Measurements from ENCODE around the gene PPP1R12B. TPM values are rescaled to one million over a fixed set of nuclear protein-coding genes. Genes with fewer than 3 reads are reported as not detected.

Gene PPP1R12B
- total RNA-seq, 2 experiments from 2014 or later: 19.1 to 23.5 TPM

DNA sequence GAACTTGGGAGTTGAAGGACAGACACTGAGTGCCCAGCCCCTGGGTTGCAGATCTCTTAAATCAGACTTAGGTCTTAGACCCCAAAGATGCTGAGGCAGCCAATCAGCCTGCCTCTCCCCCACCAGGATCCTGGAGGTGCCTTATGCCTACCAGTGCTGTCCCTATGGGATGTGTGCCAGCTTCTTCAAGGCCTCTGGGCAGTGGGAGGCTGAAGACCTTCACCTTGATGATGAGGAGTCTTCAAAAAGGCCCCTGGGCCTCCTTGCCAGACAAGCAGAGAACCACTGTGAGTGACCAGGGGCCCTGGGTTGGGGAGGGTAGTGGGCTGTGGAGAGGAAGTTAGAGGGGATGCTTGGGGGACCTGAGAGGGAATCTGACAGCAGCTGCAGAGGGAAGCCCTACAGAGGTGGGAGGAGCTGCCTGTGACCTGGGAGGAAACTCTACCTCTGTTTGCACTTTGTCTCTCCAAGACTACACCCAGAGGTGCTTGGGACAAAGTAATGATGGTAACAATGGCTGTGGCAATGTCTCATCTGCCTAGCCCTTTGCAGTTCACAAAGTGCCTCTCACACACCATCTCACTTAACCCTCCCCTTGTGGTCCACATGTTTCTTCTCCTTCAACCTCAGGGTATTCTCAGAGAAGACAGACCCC is 38.3 kb upstream of the PPP1R12B start:
- Histone ChIP-seq H3K9me3 (ENCODE audit: low read length) (no peaks in the 10 kb centered on the region), H3K4me1 (ENCODE audit: insufficient read depth, low read length, poor library complexity, severe bottlenecking) (peaks cover 7% of the 10 kb centered on the region), H3K4me3 (ENCODE audit: low read depth, low read length, poor library complexity, severe bottlenecking) (no peak overlapping the region), H3K27ac (ENCODE audit: low read depth, low read length, poor library complexity, severe bottlenecking) (no peak overlapping the region), H3K9me2 (ENCODE audit: insufficient read depth, low read length) (no peaks in the 10 kb centered on the region), H3K36me3 (ENCODE audit: insufficient read depth, low read length) (no peaks in the 10 kb centered on the region), H3K4me2 (ENCODE audit: low read length) (no peak overlapping the region), H4K20me1 (ENCODE audit: insufficient read depth, low read length) (no peaks in the 10 kb centered on the region), H2AFZ (ENCODE audit: low read length) (no peak overlapping the region), H3K79me2 (ENCODE audit: insufficient read depth, low read depth, low read length) (no peaks in the 10 kb centered on the region)
- no peak for DNase-seq (ENCODE audit: low spot score)
- no TSS peak for BruUV-seq (replicated peaks)
- ChIA-PET POLR2A (no interaction called here), CTCF (ENCODE audit: unreplicated experiment) (no interaction called here)
- intact Hi-C loops (cut with micrococcal nuclease; ENCODE audit: unreplicated experiment): no loop called here
- TF ChIP-seq EZH2phosphoT487 (IDR thresholded peaks at IDR 0.05; ENCODE audit: borderline replicate concordance, low read depth, low read length): no peak
- TF ChIP-seq, protein P1, sequence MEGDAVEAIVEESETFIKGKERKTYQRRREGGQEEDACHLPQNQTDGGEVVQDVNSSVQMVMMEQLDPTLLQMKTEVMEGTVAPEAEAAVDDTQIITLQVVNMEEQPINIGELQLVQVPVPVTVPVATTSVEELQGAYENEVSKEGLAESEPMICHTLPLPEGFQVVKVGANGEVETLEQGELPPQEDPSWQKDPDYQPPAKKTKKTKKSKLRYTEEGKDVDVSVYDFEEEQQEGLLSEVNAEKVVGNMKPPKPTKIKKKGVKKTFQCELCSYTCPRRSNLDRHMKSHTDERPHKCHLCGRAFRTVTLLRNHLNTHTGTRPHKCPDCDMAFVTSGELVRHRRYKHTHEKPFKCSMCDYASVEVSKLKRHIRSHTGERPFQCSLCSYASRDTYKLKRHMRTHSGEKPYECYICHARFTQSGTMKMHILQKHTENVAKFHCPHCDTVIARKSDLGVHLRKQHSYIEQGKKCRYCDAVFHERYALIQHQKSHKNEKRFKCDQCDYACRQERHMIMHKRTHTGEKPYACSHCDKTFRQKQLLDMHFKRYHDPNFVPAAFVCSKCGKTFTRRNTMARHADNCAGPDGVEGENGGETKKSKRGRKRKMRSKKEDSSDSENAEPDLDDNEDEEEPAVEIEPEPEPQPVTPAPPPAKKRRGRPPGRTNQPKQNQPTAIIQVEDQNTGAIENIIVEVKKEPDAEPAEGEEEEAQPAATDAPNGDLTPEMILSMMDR (conservative IDR thresholded peaks at IDR 0.05; ENCODE audit: low read length): no peak

GRCh38 chr1:202310746-202311145 is 37.8 kb upstream of the PPP1R12B start:
- Histone ChIP-seq H3K27ac (ENCODE audit: low read depth, low read length, poor library complexity, severe bottlenecking) (no peak overlapping the region), H3K9me3 (ENCODE audit: low read length) (no peaks in the 10 kb centered on the region), H4K20me1 (ENCODE audit: insufficient read depth, low read length) (no peaks in the 10 kb centered on the region), H3K4me2 (ENCODE audit: low read length) (no peak overlapping the region), H3K4me3 (ENCODE audit: low read depth, low read length, poor library complexity, severe bottlenecking) (no peak overlapping the region), H2AFZ (ENCODE audit: low read length) (no peak overlapping the region), H3K79me2 (ENCODE audit: insufficient read depth, low read depth, low read length) (no peaks in the 10 kb centered on the region), H3K4me1 (ENCODE audit: insufficient read depth, low read length, poor library complexity, severe bottlenecking) (peaks cover 7% of the 10 kb centered on the region), H3K36me3 (ENCODE audit: insufficient read depth, low read length) (no peaks in the 10 kb centered on the region), H3K9me2 (ENCODE audit: insufficient read depth, low read length) (no peaks in the 10 kb centered on the region)
- TF ChIP-seq, protein P1 (conservative IDR thresholded peaks at IDR 0.05; ENCODE audit: low read length): no peak
- no peak for TF ChIP-seq EZH2phosphoT487 (IDR thresholded peaks at IDR 0.05; ENCODE audit: borderline replicate concordance, low read depth, low read length)
- ChIA-PET POLR2A (no interaction called here), CTCF (ENCODE audit: unreplicated experiment) (no interaction called here)
- BruUV-seq (replicated peaks): no TSS peak
- DNase-seq (ENCODE audit: low spot score): no peak
- intact Hi-C loops (cut with micrococcal nuclease; ENCODE audit: unreplicated experiment): no loop called here

DNA sequence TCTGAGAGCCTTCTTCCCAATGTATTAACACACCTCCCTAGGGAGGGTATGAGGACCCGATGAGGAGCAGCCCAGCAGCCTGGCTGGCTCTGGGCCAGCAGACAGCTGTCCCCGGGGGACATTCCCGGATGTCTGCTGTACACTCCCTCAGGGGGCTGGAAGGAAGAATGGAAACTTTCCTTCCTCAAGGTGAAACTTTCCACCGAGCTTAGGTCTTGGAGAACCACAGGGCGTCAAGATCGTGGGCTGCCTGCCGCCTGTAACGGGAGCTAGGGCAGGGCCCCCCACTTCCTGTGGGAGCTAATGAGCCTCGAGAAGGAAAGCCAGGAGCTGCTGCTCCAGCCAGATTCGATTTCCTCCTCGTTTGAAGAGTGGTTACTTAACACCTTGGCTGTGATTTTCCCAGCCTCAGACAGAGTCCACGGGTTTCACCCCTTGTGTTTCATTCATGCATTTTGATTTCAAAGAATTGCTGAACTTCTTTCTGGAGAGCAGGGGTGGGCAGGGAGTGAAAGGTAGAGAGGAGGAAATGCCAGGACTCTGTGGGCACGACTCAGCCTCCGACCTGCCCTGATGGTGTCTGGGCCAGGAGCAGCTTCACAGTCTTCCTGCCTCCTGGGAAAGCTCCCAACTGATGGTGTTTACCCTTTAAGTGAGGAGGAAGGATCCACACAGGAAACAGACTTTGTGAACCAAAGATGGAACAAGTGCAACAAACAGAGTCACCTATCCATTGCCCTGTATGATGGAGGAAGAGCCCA is 36.4 kb upstream of the PPP1R12B start:
- intact Hi-C loops (cut with micrococcal nuclease; ENCODE audit: unreplicated experiment): no loop called here
- no peak overlapping the region for H3K4me3 ChIP-seq (ENCODE audit: low read depth, low read length, poor library complexity, severe bottlenecking)
- H3K9me3 ChIP-seq (ENCODE audit: low read length): no peaks in the 10 kb centered on the region
- no peak for TF ChIP-seq EZH2phosphoT487 (IDR thresholded peaks at IDR 0.05; ENCODE audit: borderline replicate concordance, low read depth, low read length)
- TF ChIP-seq, protein P1 (conservative IDR thresholded peaks at IDR 0.05; ENCODE audit: low read length): no peak
- no peaks in the 10 kb centered on the region for H3K36me3 ChIP-seq (ENCODE audit: insufficient read depth, low read length)
- no peak overlapping the region for H3K4me2 ChIP-seq (ENCODE audit: low read length)
- no peaks in the 10 kb centered on the region for H3K9me2 ChIP-seq (ENCODE audit: insufficient read depth, low read length)
- H2AFZ ChIP-seq (ENCODE audit: low read length): no peak overlapping the region
- CTCF ChIA-PET (ENCODE audit: unreplicated experiment): interaction anchor here (0.6 kb wide), 1 partner anchor 15 kb away, joined by 3 read pairs; no protein-coding TSS in a partner anchor
- H3K27ac ChIP-seq (ENCODE audit: low read depth, low read length, poor library complexity, severe bottlenecking): no peak overlapping the region
- peaks cover 7% of the 10 kb centered on the region for H3K4me1 ChIP-seq (ENCODE audit: insufficient read depth, low read length, poor library complexity, severe bottlenecking)
- DNase-seq (ENCODE audit: low spot score): no peak
- BruUV-seq (replicated peaks): no TSS peak
- H4K20me1 ChIP-seq (ENCODE audit: insufficient read depth, low read length): no peaks in the 10 kb centered on the region
- no peaks in the 10 kb centered on the region for H3K79me2 ChIP-seq (ENCODE audit: insufficient read depth, low read depth, low read length)
- POLR2A ChIA-PET: no interaction called here

Measured in OCI-LY7 (cell line).